Mucosa of descending colon (tissue), 3 donors: Measurements from ENCODE around the gene GPC6. TPM values are rescaled to one million over a fixed set of nuclear protein-coding genes. Genes with fewer than 3 reads are reported as not detected.

Source experiments
- ATAC-seq: fragments of 200-7000 bp; cut with Tn5 transposase; one replicate; pipeline ENCODE4 v1.9.1; 2020; ENCODE audit warnings: mild to moderate bottlenecking, moderate library complexity
- DNase-seq, 3 donors: peaks; one replicate each; pipeline ENCODE4 v3.0.0-alpha.2; 2020
- H3K36me3 ChIP-seq: fragments of 200-600 bp; one replicate; pipeline ENCODE4 v1.8.0; 2021; ENCODE audit warnings: low read depth, mild to moderate bottlenecking
- H3K4me1 ChIP-seq: fragments of 200-600 bp; one replicate; pipeline ENCODE4 v1.8.0; 2021; ENCODE audit warnings: low read depth, mild to moderate bottlenecking
- H3K4me3 ChIP-seq: fragments of 200-600 bp; one replicate; pipeline ENCODE4 v1.8.0; 2021; ENCODE audit warnings: mild to moderate bottlenecking
- H3K9me3 ChIP-seq: fragments of 200-600 bp; one replicate; pipeline ENCODE4 v1.8.0; 2021; ENCODE audit warnings: mild to moderate bottlenecking
- intact Hi-C, 2 donors: fragments of 100-400 bp; cut with DNase I in 1 of 2; cut with micrococcal nuclease in 1 of 2; formaldehyde crosslinking; loops; one replicate each; pipeline versions ENCODE4 v1.11.0 to v1.11.1; 2022; cut with DNase I, micrococcal nuclease
- total RNA-seq, 3 donors: library from RNA; stranded (reverse); fragmentation: NEBNext Ultra II Directional in 2 of 3; extraction: Animal tissue kit (Norgen Biotek cat#: 25700) in 2 of 3; gene quantifications; one replicate each; pipeline versions ENCODE4 v1.2.1 to v1.2.4, GENCODE V29; 2021 to 2023
- TF ChIP-seq, protein P1 (sequence below): fragments of 200-600 bp; IDR thresholded peaks from one replicate; pipeline ENCODE4 v1.8.0; 2022; ENCODE audit warnings: antibody characterized with exemption, mild to moderate bottlenecking
- donor health status: DM: no; HTN: no; CAD: no; lungs with moderate emphysema.
- donor health status: DM: no; HTN: no; CAD: no.
- donor health status: DM: no; HTN: yes; CAD: no.

The GPC6 gene
- total RNA-seq, 3 donors from 2014 or later = 2.7 to 11.3 (median 7.5) TPM

DNA sequence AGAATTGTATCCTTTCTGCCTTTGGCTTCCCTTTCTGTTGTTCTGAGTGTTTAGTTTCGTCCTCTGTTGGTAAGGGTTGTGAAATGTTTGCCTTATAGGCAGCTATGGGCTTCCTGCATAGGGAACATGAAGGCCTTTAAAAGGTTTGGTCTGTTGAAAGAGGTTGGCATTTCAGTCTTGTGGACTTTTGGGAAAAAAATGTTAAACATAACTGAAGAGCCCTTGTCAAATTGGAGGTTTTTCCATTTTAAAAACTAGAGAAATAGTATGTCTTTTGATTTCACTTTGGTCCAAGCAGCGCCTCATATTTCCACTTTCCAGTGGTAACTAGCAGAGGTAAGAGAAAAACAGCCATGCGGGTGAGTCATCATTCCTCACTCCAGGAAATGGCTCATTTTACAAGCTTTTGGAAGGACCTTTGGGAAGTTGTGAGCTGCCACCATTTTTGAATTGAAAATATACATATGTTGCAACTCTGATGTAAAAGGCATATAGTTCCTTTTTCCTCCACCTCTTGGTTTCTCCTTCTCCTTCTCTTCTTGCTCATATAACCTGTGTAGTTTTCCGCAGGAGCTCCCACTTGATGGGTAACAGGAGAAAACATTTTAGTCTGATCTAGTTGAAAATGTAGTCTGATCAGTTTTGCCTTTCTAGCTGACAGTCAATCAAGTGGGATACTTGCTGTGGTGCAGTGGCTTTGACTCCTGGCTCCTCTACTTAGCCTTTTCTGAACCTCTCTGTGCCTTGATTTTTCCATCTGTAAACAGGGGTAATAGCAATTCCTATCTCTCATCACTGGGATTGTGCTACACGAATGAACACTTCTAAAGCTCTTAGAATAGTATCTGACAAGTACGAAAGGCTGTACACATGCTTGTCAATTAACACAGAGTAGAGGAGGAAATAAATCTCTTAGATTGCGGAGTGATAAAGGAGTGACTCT is 23.0 kb downstream of the GPC6 start:
- ATAC-seq (no peak), DNase-seq (no peak)
- H3K36me3 ChIP-seq = no peaks in the 10 kb centered on the region
- intact Hi-C loops = no loop called here
- no peak overlapping the region for H3K4me3 ChIP-seq
- no peaks in the 10 kb centered on the region for H3K4me1 ChIP-seq
- TF ChIP-seq, protein P1, sequence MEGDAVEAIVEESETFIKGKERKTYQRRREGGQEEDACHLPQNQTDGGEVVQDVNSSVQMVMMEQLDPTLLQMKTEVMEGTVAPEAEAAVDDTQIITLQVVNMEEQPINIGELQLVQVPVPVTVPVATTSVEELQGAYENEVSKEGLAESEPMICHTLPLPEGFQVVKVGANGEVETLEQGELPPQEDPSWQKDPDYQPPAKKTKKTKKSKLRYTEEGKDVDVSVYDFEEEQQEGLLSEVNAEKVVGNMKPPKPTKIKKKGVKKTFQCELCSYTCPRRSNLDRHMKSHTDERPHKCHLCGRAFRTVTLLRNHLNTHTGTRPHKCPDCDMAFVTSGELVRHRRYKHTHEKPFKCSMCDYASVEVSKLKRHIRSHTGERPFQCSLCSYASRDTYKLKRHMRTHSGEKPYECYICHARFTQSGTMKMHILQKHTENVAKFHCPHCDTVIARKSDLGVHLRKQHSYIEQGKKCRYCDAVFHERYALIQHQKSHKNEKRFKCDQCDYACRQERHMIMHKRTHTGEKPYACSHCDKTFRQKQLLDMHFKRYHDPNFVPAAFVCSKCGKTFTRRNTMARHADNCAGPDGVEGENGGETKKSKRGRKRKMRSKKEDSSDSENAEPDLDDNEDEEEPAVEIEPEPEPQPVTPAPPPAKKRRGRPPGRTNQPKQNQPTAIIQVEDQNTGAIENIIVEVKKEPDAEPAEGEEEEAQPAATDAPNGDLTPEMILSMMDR = no peak
- H3K9me3 ChIP-seq = no peaks in the 10 kb centered on the region

DNA sequence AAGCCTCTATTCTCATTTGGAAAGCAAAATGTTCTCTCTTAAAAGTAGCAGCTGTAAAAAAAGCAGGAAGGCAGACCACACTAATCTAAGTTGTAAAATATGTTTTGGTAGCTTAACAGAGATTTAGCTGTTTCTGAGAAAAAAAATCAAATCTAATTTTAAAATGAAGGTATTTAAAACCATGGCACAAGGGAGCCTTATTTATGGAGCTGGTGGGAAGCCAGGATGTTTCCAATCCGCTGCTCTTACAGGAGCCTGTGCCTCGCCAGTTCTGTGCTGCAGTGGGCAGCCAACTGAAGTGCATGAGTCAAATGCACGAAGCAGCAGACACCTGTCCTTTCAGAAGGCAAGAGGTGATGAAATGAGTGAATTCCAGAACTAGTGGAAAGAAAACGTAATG is 28.2 kb downstream of the GPC6 start:
- DNase-seq (no peak), ATAC-seq (no peak)
- Histone ChIP-seq H3K4me3 (no peak overlapping the region), H3K9me3 (no peaks in the 10 kb centered on the region), H3K4me1 (no peaks in the 10 kb centered on the region), H3K36me3 (no peaks in the 10 kb centered on the region)
- intact Hi-C loops = no loop called here
- TF ChIP-seq, protein P1 = no peak

DNA sequence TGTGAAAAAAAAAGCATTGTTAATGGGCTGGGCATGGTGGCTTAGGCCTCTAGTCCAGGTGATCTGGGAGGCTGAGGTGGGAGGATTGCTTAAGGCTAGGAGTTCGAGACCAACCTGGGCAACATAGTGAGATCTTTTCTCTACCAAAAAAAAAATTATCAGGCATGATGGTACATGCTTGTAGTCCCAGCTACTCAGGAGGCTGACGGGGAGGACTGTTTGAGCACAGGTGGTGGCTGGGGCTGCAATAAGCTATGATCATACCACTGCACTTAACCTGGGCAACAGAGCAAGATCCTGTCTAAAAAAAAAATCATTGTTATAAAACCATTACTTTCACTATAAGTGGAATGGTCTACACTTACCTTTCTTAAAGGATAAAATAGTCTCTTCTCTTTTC is 30.4 kb downstream of the GPC6 start:
- H3K4me1 ChIP-seq = no peaks in the 10 kb centered on the region
- TF ChIP-seq, protein P1 = no peak
- no peaks in the 10 kb centered on the region for H3K9me3 ChIP-seq
- H3K36me3 ChIP-seq = no peaks in the 10 kb centered on the region
- intact Hi-C loops = no loop called here
- no peak for ATAC-seq
- DNase-seq = no peak
- H3K4me3 ChIP-seq = no peak overlapping the region

DNA sequence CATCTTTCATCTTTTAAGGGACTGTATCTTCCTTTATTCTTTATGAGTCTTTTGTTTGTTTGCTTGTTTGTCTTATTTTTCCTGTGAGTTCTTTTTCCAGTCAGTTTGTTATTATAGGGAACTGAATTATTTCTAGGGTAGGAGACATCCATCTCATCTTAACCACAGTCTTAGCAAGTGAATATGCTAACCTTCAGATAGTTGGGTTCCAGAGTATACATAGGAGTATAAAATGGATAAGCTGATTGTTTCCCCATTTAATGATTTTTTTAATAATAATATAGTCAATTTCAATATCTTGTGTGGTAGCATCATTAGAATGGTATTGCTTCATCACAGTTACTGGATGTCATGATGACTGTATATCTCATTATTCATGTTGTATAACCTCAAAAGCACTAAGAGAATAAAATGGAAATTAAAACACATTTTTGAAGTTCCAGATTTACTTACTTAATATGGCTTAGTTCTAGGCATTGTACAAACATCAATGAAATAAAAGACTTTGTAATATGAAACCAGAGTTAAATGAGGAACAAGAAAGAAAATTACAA is 33.0 kb downstream of the GPC6 start:
- no peak overlapping the region for H3K4me3 ChIP-seq
- no peaks in the 10 kb centered on the region for H3K4me1 ChIP-seq
- intact Hi-C loops = no loop called here
- H3K36me3 ChIP-seq = no peaks in the 10 kb centered on the region
- TF ChIP-seq, protein P1 = no peak
- H3K9me3 ChIP-seq = no peaks in the 10 kb centered on the region
- DNase-seq = no peak
- ATAC-seq = no peak

DNA sequence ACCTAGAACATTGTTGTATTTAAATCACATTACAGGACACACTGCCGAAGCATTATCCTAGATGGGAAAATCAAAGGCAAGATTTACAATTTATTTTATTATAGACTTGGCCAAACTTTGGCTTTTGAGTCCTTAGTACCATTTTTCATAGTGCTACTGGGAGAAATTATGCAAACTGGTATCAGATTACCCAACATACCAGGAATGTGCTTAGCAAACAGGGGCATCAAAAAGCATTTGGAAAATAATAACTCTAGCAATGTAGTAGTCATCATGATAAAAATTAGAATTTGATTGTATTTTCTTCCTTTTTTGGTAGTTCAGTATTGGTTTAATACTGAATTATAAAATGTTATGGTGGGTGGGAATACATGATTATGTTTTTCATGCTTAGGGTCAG is 34.0 kb downstream of the GPC6 start:
- H3K4me3 ChIP-seq = no peak overlapping the region
- intact Hi-C loops = no loop called here
- H3K36me3 ChIP-seq = no peaks in the 10 kb centered on the region
- ATAC-seq (no peak), DNase-seq (no peak)
- H3K4me1 ChIP-seq = no peaks in the 10 kb centered on the region
- TF ChIP-seq, protein P1 = no peak
- H3K9me3 ChIP-seq = no peaks in the 10 kb centered on the region
